Measurements from ENCODE around the gene POM121L12.

The POM121L12 gene

GRCh38 chr7:53001221-53001620, 34.2 kb upstream of the POM121L12 start:
- no peaks in the 10 kb centered on the region for H3K36me3 ChIP-seq (ENCODE audit: control insufficient read depth in 1 of 2, insufficient read depth in 2 of 2, low read depth in 1 of 2, low read length in 2 of 2)
- H3K23ac ChIP-seq (ENCODE audit: low read length in 2 of 2) = no peak overlapping the region
- no CpG with 5 or more reads among the region's 3 CpGs for WGBS
- H3K27ac ChIP-seq (ENCODE audit: low read length, poor library complexity, severe bottlenecking) = no peak overlapping the region
- no peak overlapping the region for H2BK5ac ChIP-seq (ENCODE audit: low read depth, low read length, poor library complexity, severe bottlenecking)
- H3K79me1 ChIP-seq (replicated peaks; ENCODE audit: low read length, poor library complexity, severe bottlenecking) = no peaks in the 10 kb centered on the region
- H3K14ac ChIP-seq (ENCODE audit: low read length in 2 of 2) = no peak overlapping the region
- no peak overlapping the region for H3K9ac ChIP-seq (ENCODE audit: low read length)
- no peak overlapping the region for H2BK15ac ChIP-seq (ENCODE audit: low read depth, poor library complexity, severe bottlenecking)
- H3K27me3 ChIP-seq (ENCODE audit: control insufficient read depth in 1 of 2, insufficient read depth in 1 of 2, low read length in 2 of 2) = no peaks in the 10 kb centered on the region
- H3K4me2 ChIP-seq (ENCODE audit: low read length, poor library complexity, severe bottlenecking) = no peak overlapping the region
- H2AK5ac ChIP-seq (ENCODE audit: low read length, severe bottlenecking) = no peak overlapping the region
- H4K91ac ChIP-seq (ENCODE audit: low read length) = no peak overlapping the region
- H4K8ac ChIP-seq (ENCODE audit: low read length) = no peak overlapping the region
- no peak overlapping the region for H2BK120ac ChIP-seq (ENCODE audit: low read depth, low read length)
- no peak overlapping the region for H3K18ac ChIP-seq (ENCODE audit: low read depth in 1 of 2, low read length in 2 of 2)
- H3K4ac ChIP-seq (ENCODE audit: low read depth in 1 of 2, low read length in 2 of 2) = no peak overlapping the region
- peaks cover 6% of the 10 kb centered on the region for H3K9me3 ChIP-seq (ENCODE audit: control insufficient read depth, low read length)
- H3K4me3 ChIP-seq (ENCODE audit: insufficient read depth in 1 of 2, low read depth in 1 of 2, low read length in 2 of 2) = no peak overlapping the region
- H2BK12ac ChIP-seq (ENCODE audit: low read length in 2 of 2) = no peak overlapping the region
- peak; percentile 41 for DNase-seq
- H2AFZ ChIP-seq (ENCODE audit: low read depth, low read length) = no peak overlapping the region
- no peaks in the 10 kb centered on the region for H3K4me1 ChIP-seq (ENCODE audit: control insufficient read depth, insufficient read depth, low read depth, low read length)

GRCh38 chr7:53002389-53002788, 33.0 kb upstream of the POM121L12 start:
- Histone ChIP-seq H3K4me2 (ENCODE audit: low read length, poor library complexity, severe bottlenecking) (no peak overlapping the region), H2BK120ac (ENCODE audit: low read depth, low read length) (no peak overlapping the region), H3K4ac (ENCODE audit: low read depth in 1 of 2, low read length in 2 of 2) (no peak overlapping the region), H3K79me1 (replicated peaks; ENCODE audit: low read length, poor library complexity, severe bottlenecking) (no peaks in the 10 kb centered on the region), H3K23ac (ENCODE audit: low read length in 2 of 2) (no peak overlapping the region), H2AK5ac (ENCODE audit: low read length, severe bottlenecking) (no peak overlapping the region), H2BK12ac (ENCODE audit: low read length in 2 of 2) (peak overlapping the region in 1 of 2 experiments; percentile 33), H2BK15ac (ENCODE audit: low read depth, poor library complexity, severe bottlenecking) (no peak overlapping the region), H3K36me3 (ENCODE audit: control insufficient read depth in 1 of 2, insufficient read depth in 2 of 2, low read depth in 1 of 2, low read length in 2 of 2) (no peaks in the 10 kb centered on the region), H3K27ac (ENCODE audit: low read length, poor library complexity, severe bottlenecking) (no peak overlapping the region), H3K9ac (ENCODE audit: low read length) (no peak overlapping the region), H3K27me3 (ENCODE audit: control insufficient read depth in 1 of 2, insufficient read depth in 1 of 2, low read length in 2 of 2) (no peaks in the 10 kb centered on the region), H3K9me3 (ENCODE audit: control insufficient read depth, low read length) (peaks cover 6% of the 10 kb centered on the region), H2BK5ac (ENCODE audit: low read depth, low read length, poor library complexity, severe bottlenecking) (no peak overlapping the region), H2AFZ (ENCODE audit: low read depth, low read length) (no peak overlapping the region), H3K4me3 (ENCODE audit: insufficient read depth in 1 of 2, low read depth in 1 of 2, low read length in 2 of 2) (no peak overlapping the region), H4K8ac (ENCODE audit: low read length) (no peak overlapping the region), H3K14ac (ENCODE audit: low read length in 2 of 2) (no peak overlapping the region), H3K4me1 (ENCODE audit: control insufficient read depth, insufficient read depth, low read depth, low read length) (no peaks in the 10 kb centered on the region), H4K91ac (ENCODE audit: low read length) (peak overlapping the region; percentile 11), H3K18ac (ENCODE audit: low read depth in 1 of 2, low read length in 2 of 2) (no peak overlapping the region)
- WGBS = 92% methylated on average over 7 of the region's 7 CpGs
- DNase-seq = no peak

- Histone ChIP-seq H3K27ac (ENCODE audit: low read length, poor library complexity, severe bottlenecking) (no peak overlapping the region), H2BK12ac (ENCODE audit: low read length in 2 of 2) (no peak overlapping the region), H3K79me1 (replicated peaks; ENCODE audit: low read length, poor library complexity, severe bottlenecking) (no peaks in the 10 kb centered on the region), H2AFZ (ENCODE audit: low read depth, low read length) (no peak overlapping the region), H2BK15ac (ENCODE audit: low read depth, poor library complexity, severe bottlenecking) (no peak overlapping the region), H3K9me3 (ENCODE audit: control insufficient read depth, low read length) (peaks cover 6% of the 10 kb centered on the region), H3K14ac (ENCODE audit: low read length in 2 of 2) (no peak overlapping the region), H3K23ac (ENCODE audit: low read length in 2 of 2) (no peak overlapping the region), H3K4ac (ENCODE audit: low read depth in 1 of 2, low read length in 2 of 2) (no peak overlapping the region), H3K36me3 (ENCODE audit: control insufficient read depth in 1 of 2, insufficient read depth in 2 of 2, low read depth in 1 of 2, low read length in 2 of 2) (no peaks in the 10 kb centered on the region), H3K4me3 (ENCODE audit: insufficient read depth in 1 of 2, low read depth in 1 of 2, low read length in 2 of 2) (no peak overlapping the region), H3K18ac (ENCODE audit: low read depth in 1 of 2, low read length in 2 of 2) (no peak overlapping the region), H4K91ac (ENCODE audit: low read length) (no peak overlapping the region), H2BK5ac (ENCODE audit: low read depth, low read length, poor library complexity, severe bottlenecking) (no peak overlapping the region), H3K9ac (ENCODE audit: low read length) (no peak overlapping the region), H3K27me3 (ENCODE audit: control insufficient read depth in 1 of 2, insufficient read depth in 1 of 2, low read length in 2 of 2) (no peaks in the 10 kb centered on the region), H2BK120ac (ENCODE audit: low read depth, low read length) (no peak overlapping the region), H2AK5ac (ENCODE audit: low read length, severe bottlenecking) (no peak overlapping the region), H3K4me1 (ENCODE audit: control insufficient read depth, insufficient read depth, low read depth, low read length) (no peaks in the 10 kb centered on the region), H3K4me2 (ENCODE audit: low read length, poor library complexity, severe bottlenecking) (no peak overlapping the region), H4K8ac (ENCODE audit: low read length) (no peak overlapping the region)
- no peak for DNase-seq
- WGBS = 93% methylated on average over 28 of the region's 29 CpGs
These were observed 31.6 kb upstream of the POM121L12 start for GRCh38 chr7:53003653-53004445.

- Histone ChIP-seq H3K4ac (ENCODE audit: low read depth in 1 of 2, low read length in 2 of 2) (no peak overlapping the region), H2BK120ac (ENCODE audit: low read depth, low read length) (no peak overlapping the region), H4K8ac (ENCODE audit: low read length) (no peak overlapping the region), H3K9me3 (ENCODE audit: control insufficient read depth, low read length) (peaks cover 17% of the 10 kb centered on the region), H3K4me1 (ENCODE audit: control insufficient read depth, insufficient read depth, low read depth, low read length) (no peaks in the 10 kb centered on the region), H3K9ac (ENCODE audit: low read length) (no peak overlapping the region), H3K18ac (ENCODE audit: low read depth in 1 of 2, low read length in 2 of 2) (no peak overlapping the region), H2AK5ac (ENCODE audit: low read length, severe bottlenecking) (no peak overlapping the region), H2BK15ac (ENCODE audit: low read depth, poor library complexity, severe bottlenecking) (no peak overlapping the region), H3K14ac (ENCODE audit: low read length in 2 of 2) (no peak overlapping the region), H3K23ac (ENCODE audit: low read length in 2 of 2) (no peak overlapping the region), H3K36me3 (ENCODE audit: control insufficient read depth in 1 of 2, insufficient read depth in 2 of 2, low read depth in 1 of 2, low read length in 2 of 2) (no peaks in the 10 kb centered on the region), H2BK12ac (ENCODE audit: low read length in 2 of 2) (no peak overlapping the region), H3K27me3 (ENCODE audit: control insufficient read depth in 1 of 2, insufficient read depth in 1 of 2, low read length in 2 of 2) (no peaks in the 10 kb centered on the region), H2AFZ (ENCODE audit: low read depth, low read length) (no peak overlapping the region), H3K4me2 (ENCODE audit: low read length, poor library complexity, severe bottlenecking) (no peak overlapping the region), H3K79me1 (replicated peaks; ENCODE audit: low read length, poor library complexity, severe bottlenecking) (no peaks in the 10 kb centered on the region), H3K4me3 (ENCODE audit: insufficient read depth in 1 of 2, low read depth in 1 of 2, low read length in 2 of 2) (no peak overlapping the region), H3K27ac (ENCODE audit: low read length, poor library complexity, severe bottlenecking) (no peak overlapping the region), H2BK5ac (ENCODE audit: low read depth, low read length, poor library complexity, severe bottlenecking) (no peak overlapping the region), H4K91ac (ENCODE audit: low read length) (no peak overlapping the region)
- no peak for DNase-seq
- WGBS = 80% methylated on average over 1 of the region's 2 CpGs
These were observed 21.5 kb upstream of the POM121L12 start for GRCh38 chr7:53013925-53014324.

All from mesenchymal stem cell (in vitro differentiated cells and primary cell).